Measurements from ENCODE around the gene SETD1B.

DNA sequence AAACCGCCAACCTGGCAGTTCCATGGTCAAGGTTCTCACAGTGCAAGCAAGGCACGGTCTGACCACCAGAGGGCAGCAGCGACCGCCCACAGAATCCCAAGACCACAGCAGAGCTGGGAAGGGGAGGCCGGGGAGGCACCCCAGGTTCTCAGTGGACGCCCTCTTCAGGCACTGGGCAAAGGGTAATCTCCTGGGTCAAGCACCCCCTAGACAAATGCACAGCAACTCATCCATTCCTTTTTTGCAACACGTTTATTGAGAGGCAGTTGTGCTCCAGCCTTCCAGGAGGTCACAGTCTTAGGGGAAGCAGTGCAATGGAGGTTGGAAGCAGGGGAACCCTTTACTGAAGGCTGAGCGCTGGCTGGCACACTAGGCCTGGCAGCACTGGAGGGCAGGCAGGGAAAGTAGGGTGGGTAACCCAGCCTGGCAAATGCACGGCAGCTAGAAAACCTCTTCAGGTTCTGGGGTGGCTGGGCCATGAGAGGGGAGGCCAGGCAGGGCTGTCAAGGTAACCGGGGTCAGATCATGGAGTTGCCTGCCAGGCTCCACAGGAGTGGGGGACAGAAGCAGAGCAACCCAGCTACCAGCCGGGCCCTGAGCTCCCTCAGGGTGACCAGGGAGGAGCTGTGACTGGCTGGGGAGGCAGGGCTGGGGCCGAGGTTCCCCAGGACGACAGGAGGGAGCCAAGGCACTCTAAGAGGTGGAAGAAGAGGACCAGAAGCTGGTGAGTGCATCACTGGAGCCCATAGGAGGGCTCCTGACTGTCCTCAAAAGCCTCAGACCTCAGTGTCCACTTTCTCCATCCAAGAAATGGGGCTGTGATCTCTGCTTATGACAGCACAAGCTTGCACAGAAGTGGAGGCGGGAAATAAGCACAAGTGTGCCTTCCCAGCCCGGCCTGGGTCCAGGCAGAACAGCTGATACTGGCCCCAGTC is 8.5 kb upstream of the SETD1B start:
- TF ChIP-seq EP300 (IDR thresholded peaks at IDR 0.05) (no peak), CTCF (IDR thresholded peaks at IDR 0.05) (peak; percentile 91 to 93), POLR2A (IDR thresholded peaks at IDR 0.05) (no peak), POLR2AphosphoS5 (IDR thresholded peaks at IDR 0.05) (no peak)

Measured in suprapubic skin (tissue), 4 donors.